Esophagus (tissue), 2 donors: ENCODE results near the gene ZRANB2. TPM values are rescaled to one million over a fixed set of nuclear protein-coding genes. Genes with fewer than 3 reads are reported as not detected.

Experiments used
- H3K27ac ChIP-seq, 2 donors: one replicate each; pipeline ENCODE4 v1.5.1; 2013; ENCODE audit warnings: low read depth in 2 of 2, mild to moderate bottlenecking in 2 of 2, inconsistent platforms in 1 of 2, low read length in 1 of 2, moderate library complexity in 1 of 2
- H3K27me3 ChIP-seq, 2 donors: one replicate each; pipeline ENCODE4 v1.6.1; 2013; ENCODE audit warnings: low read length in 2 of 2, control low read depth in 1 of 2, mild to moderate bottlenecking in 1 of 2; ENCODE audit not compliant: insufficient read depth in 2 of 2, control insufficient read depth in 1 of 2
- H3K36me3 ChIP-seq, 2 donors: one replicate each; pipeline ENCODE4 v1.6.1; 2013; ENCODE audit warnings: low read length in 1 of 2; ENCODE audit not compliant: control insufficient read depth in 2 of 2, insufficient read depth in 2 of 2
- H3K4me1 ChIP-seq, 2 donors: one replicate each; pipeline ENCODE4 v1.6.1; 2013; ENCODE audit warnings: low read length in 1 of 2; ENCODE audit not compliant: control insufficient read depth in 2 of 2, insufficient read depth in 2 of 2
- H3K4me3 ChIP-seq, 2 donors: one replicate each; pipeline ENCODE4 v1.5.1; 2013; ENCODE audit warnings: low read length in 2 of 2, mild to moderate bottlenecking in 2 of 2, low read depth in 1 of 2, moderate library complexity in 1 of 2
- H3K9me3 ChIP-seq, 2 donors: one replicate each; pipeline ENCODE4 v1.6.1; 2013; ENCODE audit warnings: mild to moderate bottlenecking in 2 of 2, low read depth in 1 of 2, low read length in 1 of 2, moderate library complexity in 1 of 2; ENCODE audit not compliant: control insufficient read depth in 2 of 2, insufficient read depth in 1 of 2
- WGBS, 2 donors: extraction: QIAGEN DNeasy Blood & Tissue Kit; methylation state at CpG; one replicate each; pipeline ENCODE4 v1.1.7; 2013; 5-methylcytosine and 5-hydroxymethylcytosine counted together
- polyA plus RNA-seq, 2 donors: library from polyadenylated mRNA; stranded (reverse); fragments of 200-250 nt; gene quantifications; one replicate each; pipeline ENCODE4 v1.2.3, GENCODE V29; 2013
- donor health status: healthy with polysubstance abuse.
- donor health status: Bipolar disorder and iron deficiency.

Gene ZRANB2
- polyA plus RNA-seq, 2 donors, result 26.6 to 29.5 TPM

DNA sequence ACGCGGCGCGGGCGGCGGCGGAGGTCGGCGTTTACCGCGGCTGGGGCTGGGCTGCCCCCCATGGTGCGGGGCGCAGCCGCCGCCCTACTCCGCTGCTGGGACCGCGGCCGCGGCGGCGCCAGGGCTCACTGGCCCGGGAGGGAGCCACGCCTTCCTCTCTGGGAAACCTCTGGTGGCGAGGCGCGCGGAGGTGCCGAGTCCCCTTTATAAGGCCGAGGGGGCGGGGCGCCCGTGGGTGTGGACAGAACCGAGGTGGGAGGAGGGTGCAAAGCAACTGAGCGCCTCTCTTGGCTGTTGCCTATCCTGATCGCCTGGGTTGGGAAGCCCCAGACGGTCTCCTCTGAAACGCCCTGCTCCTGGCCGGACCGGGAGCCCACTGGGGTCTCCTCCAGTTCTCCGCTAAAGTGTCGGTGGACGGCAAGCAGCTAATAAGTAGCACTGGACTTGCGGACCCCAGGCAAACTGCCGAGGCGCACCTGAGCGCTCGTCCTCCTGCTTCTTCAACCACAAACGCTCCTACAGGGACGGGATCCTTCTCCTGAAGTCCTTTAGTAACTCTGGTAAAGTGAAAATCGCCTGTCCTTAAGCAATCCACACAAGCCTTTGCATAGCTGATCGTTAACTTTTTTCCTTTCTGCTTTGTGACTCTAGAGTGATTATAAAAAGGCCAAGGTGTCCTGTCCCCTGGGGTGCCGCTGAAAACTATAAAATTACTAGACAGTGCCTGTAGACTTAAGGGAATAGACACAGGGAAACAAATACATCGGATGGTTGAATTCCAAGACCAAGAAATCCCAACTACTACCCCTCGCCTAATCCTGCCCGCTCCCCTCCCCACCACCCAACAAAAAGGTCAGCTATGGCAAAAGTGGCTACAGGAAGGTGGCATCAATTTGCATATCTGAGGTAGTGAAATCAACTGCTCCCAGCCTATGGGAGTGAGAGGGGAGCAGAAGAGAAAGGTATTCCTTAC is 32.9 kb downstream of the ZRANB2 start, which contains the start of gene PTGER3:
Gene PTGER3 (minus strand): TSS at position 182 of the 973 bp plus-strand sequence. CDS start 239 bp downstream, outside the sequence.
- Histone ChIP-seq H3K4me3 (peak within 1 kb of the TSS; percentile 50 to 54), H3K27me3 (no peaks in the 10 kb centered on the region), H3K9me3 (no peaks in the 10 kb centered on the region), H3K4me1 (peaks cover 3 to 13% of the 10 kb centered on the region in 2 donors), H3K36me3 (no peaks in the 10 kb centered on the region), H3K27ac (no peak within 1 kb of the TSS)
- WGBS, 2 donors, result 6 to 7% methylated on average over 36 to 56 of the region's 56 CpGs

GRCh38 chr1:71046891-71047634 is 33.8 kb downstream of the ZRANB2 start:
- Histone ChIP-seq H3K4me3 (peak overlapping the region; percentile 50 to 54), H3K4me1 (peaks cover 3 to 13% of the 10 kb centered on the region in 2 donors), H3K36me3 (no peaks in the 10 kb centered on the region), H3K9me3 (no peaks in the 10 kb centered on the region), H3K27me3 (no peaks in the 10 kb centered on the region), H3K27ac (no peak overlapping the region)
- WGBS, 2 donors, result 4 to 5% methylated on average over 69 to 73 of the region's 73 CpGs

DNA sequence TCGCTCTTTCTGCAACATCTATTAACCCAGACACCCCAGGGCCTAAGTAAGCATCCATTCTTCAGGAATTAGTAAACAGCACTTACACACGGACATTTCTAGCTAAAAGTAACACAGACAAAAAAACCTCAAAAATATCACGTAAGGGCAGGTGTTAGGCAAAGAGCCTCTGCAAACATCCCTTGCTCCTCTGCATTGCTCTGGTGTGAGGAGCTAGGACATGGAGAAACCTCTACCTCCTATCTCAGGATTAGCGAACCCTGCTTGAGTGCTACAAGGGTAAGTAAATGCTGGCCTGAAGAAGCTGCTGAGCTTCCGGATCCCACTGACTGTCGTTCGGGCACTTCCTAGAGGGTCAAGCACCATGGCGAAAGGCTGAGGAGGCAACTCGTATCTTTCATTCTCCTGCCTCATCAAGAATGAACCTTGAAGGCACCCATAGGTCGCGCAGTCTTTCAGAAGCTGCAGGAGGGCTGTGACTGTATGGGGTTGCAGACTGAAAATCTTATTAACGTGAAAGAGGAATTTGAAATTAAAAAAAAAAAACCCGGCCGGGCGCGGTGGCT is 35.3 kb downstream of the ZRANB2 start:
- Histone ChIP-seq H3K4me3 (no peak overlapping the region), H3K4me1 (peaks cover 3 to 13% of the 10 kb centered on the region in 2 donors), H3K27me3 (no peaks in the 10 kb centered on the region), H3K27ac (no peak overlapping the region), H3K36me3 (no peaks in the 10 kb centered on the region), H3K9me3 (no peaks in the 10 kb centered on the region)
- 72 to 76% methylated on average over 16 of the region's 16 CpGs for WGBS, 2 donors

GRCh38 chr1:71044833-71045232 is 36.0 kb downstream of the ZRANB2 start:
- no peaks in the 10 kb centered on the region for H3K27me3 ChIP-seq

DNA sequence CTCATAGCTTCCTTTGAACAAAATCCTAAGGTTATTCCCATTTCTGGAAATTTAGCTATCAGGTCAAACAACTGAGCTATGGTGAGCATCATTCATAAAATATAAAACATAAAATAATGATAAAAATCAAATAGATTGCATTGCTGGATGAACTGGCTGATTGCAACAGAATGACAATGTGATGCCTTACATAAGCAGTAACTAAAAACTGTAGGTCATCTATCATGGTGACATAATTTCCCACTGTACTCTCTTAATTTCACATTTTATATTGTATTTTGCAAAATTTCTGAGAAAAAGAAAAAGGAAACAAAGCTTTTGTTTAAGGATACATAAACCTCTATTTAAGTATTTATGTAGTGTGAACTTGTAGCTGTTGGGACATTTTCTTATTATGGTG is 37.8 kb downstream of the ZRANB2 start:
- H3K4me1 ChIP-seq, result peaks cover 3 to 13% of the 10 kb centered on the region in 2 donors
- no peak overlapping the region for H3K27ac ChIP-seq
- H3K36me3 ChIP-seq, result no peaks in the 10 kb centered on the region
- H3K9me3 ChIP-seq, result no peaks in the 10 kb centered on the region
- no peaks in the 10 kb centered on the region for H3K27me3 ChIP-seq
- H3K4me3 ChIP-seq, result no peak overlapping the region

More at GRCh38 chr1:71044833-71045232, 36.0 kb downstream of the ZRANB2 start:
- no peaks in the 10 kb centered on the region for H3K9me3 ChIP-seq
- 68 to 77% methylated on average over 1 of the region's 1 CpG for WGBS, 2 donors
- H3K4me3 ChIP-seq, result no peak overlapping the region
- no peaks in the 10 kb centered on the region for H3K36me3 ChIP-seq
- H3K27ac ChIP-seq, result no peak overlapping the region
- H3K4me1 ChIP-seq, result peaks cover 3 to 13% of the 10 kb centered on the region in 2 donors

DNA sequence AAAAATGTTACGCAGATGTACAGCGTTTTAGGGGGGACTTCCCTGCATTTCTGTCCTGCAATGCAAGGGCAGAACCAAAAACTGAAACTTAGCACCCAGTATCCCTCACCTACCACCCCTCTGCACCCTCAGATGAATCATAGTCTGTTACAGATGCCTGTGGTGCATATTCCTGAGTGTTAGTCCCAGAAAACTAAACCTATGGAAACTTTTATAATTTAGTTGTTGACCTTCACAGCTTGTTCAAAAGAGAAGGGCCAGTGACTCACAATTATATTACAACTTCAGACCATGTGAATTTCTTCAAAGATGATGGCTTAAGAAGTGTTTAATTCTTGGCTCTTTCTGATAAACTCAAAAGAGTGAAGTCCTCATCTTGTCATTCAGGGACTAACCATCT is 39.0 kb downstream of the ZRANB2 start:
- Histone ChIP-seq H3K27me3 (no peaks in the 10 kb centered on the region), H3K27ac (no peak overlapping the region), H3K4me1 (peaks cover under 1 to 5% of the 10 kb centered on the region in 2 donors), H3K36me3 (no peaks in the 10 kb centered on the region), H3K4me3 (no peak overlapping the region), H3K9me3 (no peaks in the 10 kb centered on the region)
- WGBS, 2 donors, result 59 to 65% methylated on average over 2 of the region's 2 CpGs

- H3K9me3 ChIP-seq, result no peaks in the 10 kb centered on the region
- no peak overlapping the region for H3K27ac ChIP-seq
- H3K4me1 ChIP-seq, result no peaks in the 10 kb centered on the region
- no peak overlapping the region for H3K4me3 ChIP-seq
- H3K36me3 ChIP-seq, result no peaks in the 10 kb centered on the region
- H3K27me3 ChIP-seq, result no peaks in the 10 kb centered on the region
Measured at GRCh38 chr1:71039661-71040262, 41.1 kb downstream of the ZRANB2 start.

DNA sequence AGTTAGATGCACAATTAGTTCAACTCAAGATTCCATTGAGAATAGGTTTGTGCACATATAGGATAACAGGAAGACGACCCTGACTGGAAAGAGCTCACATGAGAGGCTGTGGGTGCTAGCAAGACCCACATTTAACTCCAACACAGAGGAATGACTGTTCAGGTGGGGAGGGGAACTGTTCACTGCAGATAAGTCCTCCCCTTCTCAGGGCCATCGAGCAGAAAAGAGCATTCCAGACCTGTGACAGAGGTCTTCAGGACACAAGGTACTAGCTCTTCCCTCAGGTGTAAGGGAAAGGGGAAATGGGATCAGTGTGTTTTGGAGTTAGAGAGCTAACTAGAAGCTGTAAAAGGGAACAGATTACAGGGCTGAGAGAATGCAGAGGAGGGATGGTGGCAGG is 41.9 kb downstream of the ZRANB2 start:
- Histone ChIP-seq H3K9me3 (no peaks in the 10 kb centered on the region), H3K27ac (no peak overlapping the region), H3K4me3 (no peak overlapping the region), H3K27me3 (no peaks in the 10 kb centered on the region), H3K4me1 (no peaks in the 10 kb centered on the region), H3K36me3 (no peaks in the 10 kb centered on the region)
- WGBS, 2 donors, result 63 to 67% methylated on average over 2 of the region's 2 CpGs
